HepG2 (cell line): ENCODE results near the gene GPBP1. TPM values are rescaled to one million over a fixed set of nuclear protein-coding genes. Genes with fewer than 3 reads are reported as not detected.

ENCODE experiments used
- ATAC-seq: fragments of 200-7000 bp; cut with Tn5 transposase; 3 replicates; pipeline ENCODE4 v1.9.1; 2020; ENCODE audit warnings: mild to moderate bottlenecking, moderate library complexity
- BruUV-seq: library from RNA; stranded (reverse); fragments of 400-500 nt; replicated peaks from 2 replicates; lab custom pipeline; 2021; lab: Mats Ljungman, UMichigan
- CTCF ChIA-PET: fragments of 300-600 bp; formaldehyde crosslinking; extraction: SDS; loops from one replicate; lab custom pipeline; 2021; ENCODE audit warnings: low total read pairs, inconsistent platforms, low intra/inter-chr PET ratio; lab: Yijun Ruan, JAX
- POLR2A ChIA-PET: fragments of 350-600 bp; sonication (Branson Sonifier 250); formaldehyde crosslinking; loops from one replicate; lab custom pipeline; 2020; ENCODE audit warnings: antibody characterized with exemption, inconsistent platforms; lab: Yijun Ruan, JAX
- DNase-seq: peaks from one replicate; pipeline ENCODE4 v3.0.0-alpha.2; 2015; ENCODE audit warnings: low spot score
- FAIRE-seq: peaks from 3 replicates; lab custom pipeline; 2011; peaks lifted over from hg19 to GRCh38; lab: Jason Lieb, UNC
- H2AFZ ChIP-seq: one replicate; pipeline ENCODE4 v1.6.1; 2011; ENCODE audit warnings: low read length, inconsistent platforms
- H3K27ac ChIP-seq: fragments of 300-600 bp; 3 replicates; pipeline ENCODE4 v1.8.0; 2011; ENCODE audit warnings: mixed run types, mild to moderate bottlenecking, mixed read lengths, low read length, inconsistent platforms; ENCODE audit not compliant: insufficient read depth; ENCODE audit errors: extremely low read length
- H3K27me3 ChIP-seq, 2 experiments: fragments of 200-600 bp in 1 of 2; 2 replicates in 1 of 2; 3 replicates in 1 of 2; pipeline versions ENCODE4 v1.6.0 to v1.8.0; 2011; ENCODE audit warnings: low read length in 2 of 2, mild to moderate bottlenecking in 2 of 2, moderate library complexity in 2 of 2, inconsistent platforms in 1 of 2; ENCODE audit not compliant: insufficient read depth in 2 of 2, control insufficient read depth in 1 of 2
- H3K36me3 ChIP-seq, 2 experiments: fragments of 200-600 bp in 1 of 2; replicated peaks in 1 of 2; 2 replicates in 1 of 2; 3 replicates in 1 of 2; pipeline versions ENCODE4 v1.5.1 to v1.8.0; 2011; ENCODE audit warnings: low read length in 2 of 2, inconsistent platforms in 1 of 2; ENCODE audit not compliant: insufficient read depth in 2 of 2, control insufficient read depth in 1 of 2
- H3K4me1 ChIP-seq: 2 replicates; pipeline ENCODE4 v1.5.1; 2012; ENCODE audit warnings: low read length, inconsistent platforms; ENCODE audit not compliant: insufficient read depth
- H3K4me2 ChIP-seq: 2 replicates; pipeline ENCODE4 v1.6.0; 2011; ENCODE audit warnings: low read depth, low read length, inconsistent platforms
- H3K4me3 ChIP-seq, 3 experiments: fragments of 200-600 bp in 1 of 3; sonication (generic), shearing (Covaris generic) in 1 of 3; replicated peaks in 1 of 3; 2 replicates each; pipeline ENCODE4 v1.5.1; 2011 to 2016; ENCODE audit warnings: low read length in 3 of 3, inconsistent platforms in 2 of 3, low read depth in 2 of 3, mild to moderate bottlenecking in 2 of 3, control low read depth in 1 of 3, mixed read lengths in 1 of 3; ENCODE audit not compliant: insufficient read depth in 1 of 3
- H3K79me2 ChIP-seq: one replicate; pipeline ENCODE4 v1.6.1; 2011; ENCODE audit warnings: low read length, inconsistent platforms; ENCODE audit not compliant: insufficient read depth
- H3K9ac ChIP-seq: 2 replicates; pipeline ENCODE4 v1.6.0; 2011; ENCODE audit warnings: mild to moderate bottlenecking, low read depth, low read length, inconsistent platforms; ENCODE audit not compliant: insufficient read depth
- H3K9me3 ChIP-seq: 2 replicates; pipeline ENCODE4 v1.5.1; 2012; ENCODE audit warnings: mild to moderate bottlenecking, low read length
- H4K20me1 ChIP-seq: 2 replicates; pipeline ENCODE4 v1.6.0; 2011; ENCODE audit warnings: inconsistent platforms, mild to moderate bottlenecking, low read length, moderate library complexity; ENCODE audit not compliant: insufficient read depth
- ARID5B ChIP-seq: IDR thresholded peaks from 2 replicates; pipeline ENCODE4 v1.4.0; 2020; ENCODE audit warnings: mild to moderate bottlenecking, missing genetic modification reagents
- BCL6 ChIP-seq: IDR thresholded peaks from 2 replicates; pipeline ENCODE4 v1.6.1; 2016; ENCODE audit warnings: missing genetic modification reagents, missing compliant biosample characterization
- PREB ChIP-seq: sonication (generic); formaldehyde crosslinking; IDR thresholded peaks from 2 replicates; pipeline ENCODE4 v1.4.0; 2020; ENCODE audit warnings: missing genetic modification reagents
- RBM22 ChIP-seq: fragments of 200-400 bp; formaldehyde crosslinking; optimal IDR thresholded peaks from 2 replicates; pipeline ENCODE3; 2017; ENCODE audit warnings: mild to moderate bottlenecking, low read length, moderate library complexity
- SNAPC2 ChIP-seq: sonication (generic); formaldehyde crosslinking; IDR thresholded peaks from 2 replicates; pipeline ENCODE4 v1.8.1; 2022; ENCODE audit warnings: mild to moderate bottlenecking, missing genetic modification reagents
- SOX5 ChIP-seq: IDR thresholded peaks from 2 replicates; pipeline ENCODE4 v1.6.1; 2016; ENCODE audit warnings: borderline replicate concordance
- SP140L ChIP-seq: sonication (generic); formaldehyde crosslinking; IDR thresholded peaks from 2 replicates; pipeline ENCODE4 v1.4.0; 2020; ENCODE audit warnings: missing genetic modification reagents, borderline replicate concordance
- TARDBP ChIP-seq: sonication (generic); formaldehyde crosslinking; IDR thresholded peaks from 2 replicates; pipeline ENCODE4 v1.8.0; 2022; ENCODE audit warnings: mild to moderate bottlenecking, missing genetic modification reagents
- ZBTB21 ChIP-seq: sonication (generic); formaldehyde crosslinking; IDR thresholded peaks from 2 replicates; pipeline ENCODE4 v1.4.0; 2020; ENCODE audit warnings: missing genetic modification reagents
- ZNF3 ChIP-seq: IDR thresholded peaks from 2 replicates; pipeline ENCODE4 v1.7.0; 2017; ENCODE audit warnings: inconsistent platforms
- ZNF543 ChIP-seq: sonication (generic); formaldehyde crosslinking; IDR thresholded peaks from 2 replicates; pipeline ENCODE4 v1.4.0; 2020; ENCODE audit warnings: mild to moderate bottlenecking, missing genetic modification reagents
- ZNF720 ChIP-seq: sonication (generic); formaldehyde crosslinking; IDR thresholded peaks from 2 replicates; pipeline ENCODE4 v1.4.0; 2020; ENCODE audit warnings: missing genetic modification reagents
- WGBS: methylation state at CpG from one replicate; pipeline ENCODE4 v1.1.6; 2017; ENCODE audit warnings: low lambda C conversion rate; 5-methylcytosine and 5-hydroxymethylcytosine counted together
- in situ Hi-C: cut with HindIII; loops from 2 replicates; pipeline ENCODE4 v1.10.0; 2017; ENCODE audit warnings: low pct_unique_long_range_greater_than_20kb; ENCODE audit not compliant: extremely low pct_ligation_motif_present
- intact Hi-C: fragments of 100-400 bp; cut with micrococcal nuclease; formaldehyde crosslinking; loops from one replicate; pipeline ENCODE4 v1.10.0; 2022; ENCODE audit not compliant: unreplicated experiment
- polyA plus RNA-seq, 8 experiments: library from polyadenylated mRNA; depleted of rRNA in 3 of 8; stranded (reverse) in 7 of 8; unstranded in 1 of 8; fragments of >200 nt; fragmentation: Illumina TruSeq in 4 of 8; extraction: Trizol in 4 of 8; gene quantifications; 2 replicates each; pipeline versions ENCODE4 v1.2.1 to v1.2.3, GENCODE V29; 2011 to 2016; ENCODE audit warnings: low read depth in 4 of 8, missing spikeins in 1 of 8, mixed read lengths in 1 of 8; ENCODE audit not compliant: insufficient read depth in 1 of 8
- total RNA-seq, 5 experiments: library from RNA; depleted of rRNA; stranded (reverse); fragments of >200 nt; fragmentation: Illumina TruSeq; extraction: Trizol; gene quantifications; 2 replicates each; pipeline ENCODE4 v1.2.3, GENCODE V29; 2016; ENCODE audit warnings: low read depth in 1 of 5
- TF ChIP-seq, protein P1 (sequence below): sonication (generic); formaldehyde crosslinking; IDR thresholded peaks from 2 replicates; pipeline ENCODE4 v1.8.0; 2022; ENCODE audit warnings: mild to moderate bottlenecking, missing genetic modification reagents, moderate library complexity
- TF ChIP-seq, protein P2 (sequence below): sonication (generic); formaldehyde crosslinking; IDR thresholded peaks from 2 replicates; pipeline ENCODE4 v1.5.0; 2020; ENCODE audit warnings: missing genetic modification reagents, mild to moderate bottlenecking, borderline replicate concordance

The GPBP1 gene
- total and polyA plus RNA-seq, 2 of the 13 experiments (the other 11 are each of a cell fraction or from before 2014, with no cell fraction given), result 27.1 to 72.2 TPM

- TF ChIP-seq ARID5B (CRISPR knock-in tag) (peak; percentile 81), PREB (CRISPR knock-in tag) (no peak), TARDBP (CRISPR knock-in tag) (0 out of 2 replicates have a peak, but pooled peaks have one; percentile 34), ZNF543 (CRISPR knock-in tag) (no peak)
Observed at GRCh38 chr5:57311921-57312735, 138.3 kb downstream of the GPBP1 start (continued).

DNA sequence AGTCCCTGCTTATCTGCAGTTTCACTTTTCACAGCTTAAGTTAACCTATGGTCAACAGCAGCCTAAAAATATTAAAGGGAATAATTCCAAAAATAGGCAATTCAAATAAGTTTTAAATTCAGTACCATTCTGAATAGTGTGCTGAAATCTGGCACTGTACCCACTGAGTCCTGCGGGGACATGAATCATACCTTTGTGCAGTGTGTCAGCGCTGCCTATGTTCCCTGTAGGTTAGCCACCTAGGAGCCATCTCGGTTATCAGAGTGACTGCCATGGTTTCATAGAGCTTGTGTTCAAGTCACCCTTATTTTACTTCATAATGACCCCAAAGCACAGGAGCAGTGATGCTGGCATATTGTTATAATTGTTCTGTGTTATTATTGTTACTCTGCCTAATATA is 139.9 kb downstream of the GPBP1 start:
- no peaks in the 10 kb centered on the region for H3K79me2 ChIP-seq
- no peak for TF ChIP-seq ZNF3 (CRISPR knock-in tag)
- TF ChIP-seq, protein P1, sequence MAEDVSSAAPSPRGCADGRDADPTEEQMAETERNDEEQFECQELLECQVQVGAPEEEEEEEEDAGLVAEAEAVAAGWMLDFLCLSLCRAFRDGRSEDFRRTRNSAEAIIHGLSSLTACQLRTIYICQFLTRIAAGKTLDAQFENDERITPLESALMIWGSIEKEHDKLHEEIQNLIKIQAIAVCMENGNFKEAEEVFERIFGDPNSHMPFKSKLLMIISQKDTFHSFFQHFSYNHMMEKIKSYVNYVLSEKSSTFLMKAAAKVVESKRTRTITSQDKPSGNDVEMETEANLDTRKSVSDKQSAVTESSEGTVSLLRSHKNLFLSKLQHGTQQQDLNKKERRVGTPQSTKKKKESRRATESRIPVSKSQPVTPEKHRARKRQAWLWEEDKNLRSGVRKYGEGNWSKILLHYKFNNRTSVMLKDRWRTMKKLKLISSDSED (CRISPR knock-in tag), result no peak
- no peak for TF ChIP-seq RBM22
- TF ChIP-seq SNAPC2 (CRISPR knock-in tag), result no peak
- TF ChIP-seq SOX5, result no peak
- TF ChIP-seq, protein P2, sequence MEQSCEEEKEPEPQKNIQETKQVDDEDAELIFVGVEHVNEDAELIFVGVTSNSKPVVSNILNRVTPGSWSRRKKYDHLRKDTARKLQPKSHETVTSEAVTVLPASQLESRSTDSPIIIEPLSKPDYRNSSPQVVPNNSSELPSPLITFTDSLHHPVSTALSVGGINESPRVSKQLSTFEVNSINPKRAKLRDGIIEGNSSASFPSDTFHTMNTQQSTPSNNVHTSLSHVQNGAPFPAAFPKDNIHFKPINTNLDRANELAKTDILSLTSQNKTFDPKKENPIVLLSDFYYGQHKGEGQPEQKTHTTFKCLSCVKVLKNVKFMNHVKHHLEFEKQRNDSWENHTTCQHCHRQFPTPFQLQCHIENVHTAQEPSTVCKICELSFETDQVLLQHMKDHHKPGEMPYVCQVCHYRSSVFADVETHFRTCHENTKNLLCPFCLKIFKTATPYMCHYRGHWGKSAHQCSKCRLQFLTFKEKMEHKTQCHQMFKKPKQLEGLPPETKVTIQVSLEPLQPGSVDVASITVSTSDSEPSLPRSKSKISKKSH (CRISPR knock-in tag), result no peak
- TF ChIP-seq ZNF720 (CRISPR knock-in tag), result no peak
- no peak for TF ChIP-seq ZBTB21
- TF ChIP-seq SP140L (CRISPR knock-in tag), result no peak
- no peak for TF ChIP-seq BCL6 (CRISPR knock-in tag)
- peaks cover 0 to under 1% of the 10 kb centered on the region in 2 experiments; a peak in 1 of 5 replicates for H3K27me3 ChIP-seq
- H3K9ac ChIP-seq, result no peak overlapping the region
- H2AFZ ChIP-seq, result no peak overlapping the region
- no peak overlapping the region for H3K4me2 ChIP-seq
- intact Hi-C loops (no loop called here), in situ Hi-C loops (no loop called here)
- no peaks in the 10 kb centered on the region for H3K36me3 ChIP-seq
- POLR2A ChIA-PET, result no interaction called here
- 0 out of 2 replicates have a peak, but pooled peaks cover 4% of the 10 kb centered on the region for H3K9me3 ChIP-seq
- ATAC-seq (no peak), FAIRE-seq (no peak), DNase-seq (no peak)
- BruUV-seq, result no TSS peak
- CTCF ChIA-PET, result no interaction called here
- no peak overlapping the region for H3K27ac ChIP-seq
- H3K4me1 ChIP-seq, result peaks cover 21% of the 10 kb centered on the region
- H3K4me3 ChIP-seq, result no peak overlapping the region
- H4K20me1 ChIP-seq, result no peaks in the 10 kb centered on the region
- 63% methylated on average over 3 of the region's 3 CpGs for whole genome bisulfite sequencing
